Superior temporal gyrus (tissue), 1 donor: ENCODE results near the gene TMEM176B.

Experiments used
- DNase-seq: peaks from one replicate; pipeline ENCODE4 v3.0.0-alpha.2; 2016; ENCODE audit errors: extremely low spot score

TMEM176B gene

GRCh38 chr7:150751702-150752101 is 48.5 kb downstream of the TMEM176B start:
- DNase-seq: no peak

DNA sequence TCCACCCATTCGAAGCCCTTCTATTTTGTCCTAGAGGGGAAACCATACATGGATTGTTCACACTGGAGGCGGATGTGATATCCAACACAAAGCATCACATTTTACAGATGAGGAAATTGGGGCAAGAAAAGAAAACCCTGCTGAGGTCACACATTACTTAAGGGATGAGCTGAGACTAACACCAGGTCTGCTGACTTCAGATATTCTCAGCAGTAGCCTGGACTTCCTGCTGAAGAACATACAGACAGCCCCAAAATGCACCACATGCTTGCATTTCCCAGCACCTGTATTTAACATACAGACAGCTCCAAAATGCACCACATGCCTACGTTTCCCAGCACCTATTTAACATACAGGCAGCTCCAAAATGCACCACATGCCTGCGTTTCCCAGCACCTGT is 51.8 kb downstream of the TMEM176B start:
- DNase-seq: no peak

DNA sequence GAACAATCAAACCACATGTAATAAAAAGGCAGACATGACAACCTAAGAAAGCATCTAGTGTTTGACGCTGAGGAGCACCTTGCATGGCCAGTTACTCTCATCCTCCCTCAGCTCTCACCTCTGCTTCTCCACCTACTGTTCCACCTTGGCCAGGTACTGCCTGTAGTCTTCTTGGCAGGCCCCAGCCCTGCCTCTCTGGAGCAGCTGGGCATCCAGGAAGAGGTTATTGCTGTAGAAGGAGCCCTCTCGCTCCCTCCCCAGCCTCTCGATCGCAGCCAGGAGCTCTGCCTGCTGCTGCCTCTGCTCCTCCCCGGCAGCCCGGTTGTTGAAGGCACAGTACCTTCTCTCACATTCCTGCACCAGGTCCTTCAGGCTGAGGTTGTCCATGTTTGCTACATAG is 53.2 kb downstream of the TMEM176B start:
- DNase-seq: no peak

GRCh38 chr7:150745876-150746275 is 54.3 kb downstream of the TMEM176B start:
- DNase-seq: no peak

- no peak for DNase-seq
Observed at GRCh38 chr7:150745086-150745485, 55.1 kb downstream of the TMEM176B start.

GRCh38 chr7:150744041-150744656 is 56.0 kb downstream of the TMEM176B start:
- DNase-seq: no peak

DNA sequence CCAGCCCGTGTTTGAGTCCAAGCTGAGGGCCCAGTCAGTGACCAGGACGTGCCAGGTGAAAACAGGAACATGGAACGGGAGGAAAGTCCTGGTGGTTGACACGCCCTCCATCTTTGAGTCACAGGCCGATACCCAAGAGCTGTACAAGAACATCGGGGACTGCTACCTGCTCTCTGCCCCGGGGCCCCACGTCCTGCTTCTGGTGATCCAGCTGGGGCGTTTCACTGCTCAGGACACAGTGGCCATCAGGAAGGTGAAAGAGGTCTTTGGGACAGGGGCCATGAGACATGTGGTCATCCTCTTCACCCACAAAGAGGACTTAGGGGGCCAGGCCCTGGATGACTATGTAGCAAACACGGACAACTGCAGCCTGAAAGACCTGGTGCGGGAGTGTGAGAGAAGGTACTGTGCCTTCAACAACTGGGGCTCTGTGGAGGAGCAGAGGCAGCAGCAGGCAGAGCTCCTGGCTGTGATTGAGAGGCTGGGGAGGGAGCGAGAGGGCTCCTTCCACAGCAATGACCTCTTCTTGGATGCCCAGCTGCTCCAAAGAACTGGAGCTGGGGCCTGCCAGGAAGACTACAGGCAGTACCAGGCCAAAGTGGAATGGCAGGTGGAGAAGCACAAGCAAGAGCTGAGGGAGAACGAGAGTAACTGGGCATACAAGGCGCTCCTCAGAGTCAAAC is 57.7 kb downstream of the TMEM176B start:
- no peak for DNase-seq
